ENCODE results near the gene CDT1. TPM values are rescaled to one million over a fixed set of nuclear protein-coding genes. Genes with fewer than 3 reads are reported as not detected.

CDT1 gene
- total and polyA plus RNA-seq, 9 donors, result 2.7 to 17.3 (median 12.1) TPM

GRCh38 chr16:88811769-88812512 lies 8.4 kb downstream of the CDT1 start, which contains the start of gene APRT:
TSS of gene APRT (minus strand) at chr16:88811928. CDS start at chr16:88811899, 29 bp downstream.
- Histone ChIP-seq H3K9me3 (replicated peaks; ENCODE audit: control insufficient read depth, low read depth, low read length) (no peaks in the 10 kb centered on the region), H3K27ac (ENCODE audit: low read length) (peak within 1 kb of the TSS; percentile 90), H3K27me3 (ENCODE audit: control insufficient read depth, insufficient read depth, low read length) (no peaks in the 10 kb centered on the region), H3K36me3 (ENCODE audit: control insufficient read depth, insufficient read depth, low read length) (peaks cover 25% of the 10 kb centered on the region), H3K4me1 (ENCODE audit: control insufficient read depth, insufficient read depth, low read length) (peaks cover 56% of the 10 kb centered on the region), H3K4me3 (ENCODE audit: low read length) (peak within 1 kb of the TSS; percentile 68)
- WGBS (ENCODE audit: insufficient coverage), result under 1% methylated on average over 80 of the region's 84 CpGs
- DNase-seq, result peak; percentile 97

GRCh38 chr16:88812513-88813268 lies 9.1 kb downstream of the CDT1 start:
- Histone ChIP-seq H3K36me3 (ENCODE audit: control insufficient read depth, insufficient read depth, low read length) (peaks cover 24% of the 10 kb centered on the region), H3K27ac (ENCODE audit: low read length) (peak overlapping the region; percentile 85), H3K9me3 (replicated peaks; ENCODE audit: control insufficient read depth, low read depth, low read length) (no peaks in the 10 kb centered on the region), H3K4me3 (ENCODE audit: low read length) (peak overlapping the region; percentile 34), H3K4me1 (ENCODE audit: control insufficient read depth, insufficient read depth, low read length) (peaks cover 48% of the 10 kb centered on the region), H3K27me3 (ENCODE audit: control insufficient read depth, insufficient read depth, low read length) (no peaks in the 10 kb centered on the region)
- peak; percentile 76 for DNase-seq
- 40% methylated on average over 25 of the region's 37 CpGs for WGBS (ENCODE audit: insufficient coverage)

- peaks cover 40% of the 10 kb centered on the region for H3K4me1 ChIP-seq (ENCODE audit: control insufficient read depth, insufficient read depth, low read length)
- 44% methylated on average over 6 of the region's 26 CpGs for WGBS (ENCODE audit: insufficient coverage)
- H3K27me3 ChIP-seq (ENCODE audit: control insufficient read depth, insufficient read depth, low read length), result no peaks in the 10 kb centered on the region
- no peak overlapping the region for H3K27ac ChIP-seq (ENCODE audit: low read length)
- H3K9me3 ChIP-seq (replicated peaks; ENCODE audit: control insufficient read depth, low read depth, low read length), result no peaks in the 10 kb centered on the region
- no peak for DNase-seq
- peaks cover 16% of the 10 kb centered on the region for H3K36me3 ChIP-seq (ENCODE audit: control insufficient read depth, insufficient read depth, low read length)
- H3K4me3 ChIP-seq (ENCODE audit: low read length), result no peak overlapping the region
Observed at GRCh38 chr16:88813269-88814143, 9.9 kb downstream of the CDT1 start.

GRCh38 chr16:88814144-88814502 lies 10.5 kb downstream of the CDT1 start:
- no peak for DNase-seq
- WGBS (ENCODE audit: insufficient coverage), result 87% methylated on average over 10 of the region's 13 CpGs
- no peaks in the 10 kb centered on the region for H3K27me3 ChIP-seq (ENCODE audit: control insufficient read depth, insufficient read depth, low read length)
- H3K36me3 ChIP-seq (ENCODE audit: control insufficient read depth, insufficient read depth, low read length), result peaks cover 12% of the 10 kb centered on the region
- no peaks in the 10 kb centered on the region for H3K9me3 ChIP-seq (replicated peaks; ENCODE audit: control insufficient read depth, low read depth, low read length)
- no peak overlapping the region for H3K27ac ChIP-seq (ENCODE audit: low read length)
- peaks cover 38% of the 10 kb centered on the region for H3K4me1 ChIP-seq (ENCODE audit: control insufficient read depth, insufficient read depth, low read length)
- H3K4me3 ChIP-seq (ENCODE audit: low read length), result no peak overlapping the region

GRCh38 chr16:88815227-88815626 lies 11.6 kb downstream of the CDT1 start:
- WGBS (ENCODE audit: insufficient coverage), result 88% methylated on average over 7 of the region's 10 CpGs
- Histone ChIP-seq H3K4me1 (ENCODE audit: control insufficient read depth, insufficient read depth, low read length) (peaks cover 27% of the 10 kb centered on the region), H3K4me3 (ENCODE audit: low read length) (no peak overlapping the region), H3K27me3 (ENCODE audit: control insufficient read depth, insufficient read depth, low read length) (no peaks in the 10 kb centered on the region), H3K36me3 (ENCODE audit: control insufficient read depth, insufficient read depth, low read length) (peaks cover 1% of the 10 kb centered on the region), H3K27ac (ENCODE audit: low read length) (no peak overlapping the region), H3K9me3 (replicated peaks; ENCODE audit: control insufficient read depth, low read depth, low read length) (no peaks in the 10 kb centered on the region)
- DNase-seq, result no peak

- Histone ChIP-seq H3K9me3 (replicated peaks; ENCODE audit: control insufficient read depth, low read depth, low read length) (no peaks in the 10 kb centered on the region), H3K36me3 (ENCODE audit: control insufficient read depth, insufficient read depth, low read length) (peaks cover 2% of the 10 kb centered on the region), H3K27me3 (ENCODE audit: control insufficient read depth, insufficient read depth, low read length) (no peaks in the 10 kb centered on the region), H3K4me3 (ENCODE audit: low read length) (no peak overlapping the region), H3K27ac (ENCODE audit: low read length) (no peak overlapping the region), H3K4me1 (ENCODE audit: control insufficient read depth, insufficient read depth, low read length) (peaks cover 23% of the 10 kb centered on the region)
- DNase-seq, result no peak
- whole genome bisulfite sequencing (ENCODE audit: insufficient coverage), result 55% methylated on average over 16 of the region's 19 CpGs
Observed at GRCh38 chr16:88815901-88816589, 12.5 kb downstream of the CDT1 start.

GRCh38 chr16:88816736-88817535 lies 13.3 kb downstream of the CDT1 start:
- Histone ChIP-seq H3K4me3 (ENCODE audit: low read length) (no peak overlapping the region), H3K4me1 (ENCODE audit: control insufficient read depth, insufficient read depth, low read length) (peaks cover 21% of the 10 kb centered on the region), H3K9me3 (replicated peaks; ENCODE audit: control insufficient read depth, low read depth, low read length) (no peaks in the 10 kb centered on the region), H3K36me3 (ENCODE audit: control insufficient read depth, insufficient read depth, low read length) (peaks cover 11% of the 10 kb centered on the region), H3K27me3 (ENCODE audit: control insufficient read depth, insufficient read depth, low read length) (no peaks in the 10 kb centered on the region), H3K27ac (ENCODE audit: low read length) (no peak overlapping the region)
- DNase-seq, result no peak
- 85% methylated on average over 35 of the region's 41 CpGs for WGBS (ENCODE audit: insufficient coverage)

GRCh38 chr16:88817785-88818574 lies 14.4 kb downstream of the CDT1 start:
- no peaks in the 10 kb centered on the region for H3K9me3 ChIP-seq (replicated peaks; ENCODE audit: control insufficient read depth, low read depth, low read length)
- no peak overlapping the region for H3K4me3 ChIP-seq (ENCODE audit: low read length)
- H3K4me1 ChIP-seq (ENCODE audit: control insufficient read depth, insufficient read depth, low read length), result peaks cover 13% of the 10 kb centered on the region
- H3K27me3 ChIP-seq (ENCODE audit: control insufficient read depth, insufficient read depth, low read length), result no peaks in the 10 kb centered on the region
- no peak for DNase-seq
- 82% methylated on average over 37 of the region's 40 CpGs for WGBS (ENCODE audit: insufficient coverage)
- no peak overlapping the region for H3K27ac ChIP-seq (ENCODE audit: low read length)
- peaks cover 20% of the 10 kb centered on the region for H3K36me3 ChIP-seq (ENCODE audit: control insufficient read depth, insufficient read depth, low read length)

Data from muscle of leg (tissue), 11 donors.